ENCODE results near the gene BRSK1.
"Not testable (repeated sequence)": the region's sequence is repeated elsewhere in the genome, so short reads cannot be mapped to it uniquely, and the experiment has no call there.

The BRSK1 gene

DNA sequence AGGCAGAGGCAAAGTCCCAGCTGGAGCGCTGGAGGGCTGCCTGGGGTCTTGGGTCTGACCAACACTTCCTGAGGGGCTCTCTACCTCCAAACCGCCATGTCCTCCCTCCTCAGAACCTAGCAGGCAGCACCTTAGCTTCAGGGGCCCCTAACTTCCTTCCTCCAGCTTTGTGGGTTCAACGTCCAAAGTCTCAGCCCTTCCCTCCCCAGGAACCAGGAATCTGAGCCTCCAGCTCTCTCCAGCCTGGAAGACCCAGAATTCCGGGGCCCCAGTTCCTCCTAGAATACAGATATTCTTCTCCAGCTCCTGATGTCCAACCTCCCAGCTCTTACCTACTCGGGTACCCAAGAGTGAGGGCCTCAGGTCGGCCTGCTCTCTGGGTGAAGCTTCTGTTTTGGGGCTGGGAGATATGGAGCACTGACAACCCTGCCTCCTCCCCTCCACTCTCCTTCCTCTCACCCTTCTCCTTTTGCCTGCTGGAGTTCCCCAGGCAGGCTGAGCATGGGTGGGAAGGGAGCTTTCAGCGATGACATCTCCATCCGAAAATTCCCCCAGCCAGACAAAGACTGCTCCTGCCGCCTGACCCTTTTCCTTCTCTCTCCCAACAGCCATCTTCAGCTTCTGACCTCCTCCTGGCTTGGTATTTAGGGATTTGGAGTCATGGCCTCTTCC, 37.8 kb downstream of the BRSK1 start:
- Histone ChIP-seq H3K4me3 (ENCODE audit: low read depth, low read length) (no peak overlapping the region), H3K36me3 (ENCODE audit: control insufficient read depth, insufficient read depth, low read length) (no peaks in the 10 kb centered on the region), H3K9ac (ENCODE audit: low read length) (no peak overlapping the region), H3K9me3 (ENCODE audit: control insufficient read depth, insufficient read depth, low read depth, low read length) (no peaks in the 10 kb centered on the region), H3K27me3 (ENCODE audit: control insufficient read depth, insufficient read depth, low read length) (no peaks in the 10 kb centered on the region), H3K27ac (ENCODE audit: low read depth, low read length) (no peak overlapping the region), H3K4me1 (ENCODE audit: control insufficient read depth, insufficient read depth, low read length) (peaks cover 4% of the 10 kb centered on the region; the same call in 1 of the 2 replicates)

GRCh38 chr19:55322204-55322885, 38.5 kb downstream of the BRSK1 start:
- Histone ChIP-seq H3K4me3 (ENCODE audit: low read depth, low read length) (no peak overlapping the region), H3K9ac (ENCODE audit: low read length) (no peak overlapping the region), H3K9me3 (ENCODE audit: control insufficient read depth, insufficient read depth, low read depth, low read length) (no peaks in the 10 kb centered on the region), H3K4me1 (ENCODE audit: control insufficient read depth, insufficient read depth, low read length) (peaks cover 4% of the 10 kb centered on the region; the same call in 1 of the 2 replicates), H3K36me3 (ENCODE audit: control insufficient read depth, insufficient read depth, low read length) (no peaks in the 10 kb centered on the region), H3K27me3 (ENCODE audit: control insufficient read depth, insufficient read depth, low read length) (no peaks in the 10 kb centered on the region), H3K27ac (ENCODE audit: low read depth, low read length) (no peak overlapping the region)

- H3K36me3 ChIP-seq (ENCODE audit: control insufficient read depth, insufficient read depth, low read length), result no peaks in the 10 kb centered on the region
- H3K9ac ChIP-seq (ENCODE audit: low read length), result no peak overlapping the region
- H3K27ac ChIP-seq (ENCODE audit: low read depth, low read length), result no peak overlapping the region
- peaks cover 4% of the 10 kb centered on the region; the same call in 1 of the 2 replicates for H3K4me1 ChIP-seq (ENCODE audit: control insufficient read depth, insufficient read depth, low read length)
- no peak overlapping the region for H3K4me3 ChIP-seq (ENCODE audit: low read depth, low read length)
- H3K27me3 ChIP-seq (ENCODE audit: control insufficient read depth, insufficient read depth, low read length), result no peaks in the 10 kb centered on the region
- H3K9me3 ChIP-seq (ENCODE audit: control insufficient read depth, insufficient read depth, low read depth, low read length), result no peaks in the 10 kb centered on the region
Measured at GRCh38 chr19:55324662-55325061, 40.9 kb downstream of the BRSK1 start.

GRCh38 chr19:55325172-55325571, 41.4 kb downstream of the BRSK1 start, which contains the start of gene TMEM150B:
Gene TMEM150B (minus strand): TSS chr19:55325341. CDS start chr19:55321036, 4,305 bp downstream.
- Histone ChIP-seq H3K9me3 (ENCODE audit: control insufficient read depth, insufficient read depth, low read depth, low read length) (no peaks in the 10 kb centered on the region), H3K4me3 (ENCODE audit: low read depth, low read length) (no peak within 1 kb of the TSS), H3K27ac (ENCODE audit: low read depth, low read length) (no peak within 1 kb of the TSS), H3K27me3 (ENCODE audit: control insufficient read depth, insufficient read depth, low read length) (no peaks in the 10 kb centered on the region), H3K4me1 (ENCODE audit: control insufficient read depth, insufficient read depth, low read length) (no peaks in the 10 kb centered on the region), H3K36me3 (ENCODE audit: control insufficient read depth, insufficient read depth, low read length) (no peaks in the 10 kb centered on the region), H3K9ac (ENCODE audit: low read length) (no peak within 1 kb of the TSS)

DNA sequence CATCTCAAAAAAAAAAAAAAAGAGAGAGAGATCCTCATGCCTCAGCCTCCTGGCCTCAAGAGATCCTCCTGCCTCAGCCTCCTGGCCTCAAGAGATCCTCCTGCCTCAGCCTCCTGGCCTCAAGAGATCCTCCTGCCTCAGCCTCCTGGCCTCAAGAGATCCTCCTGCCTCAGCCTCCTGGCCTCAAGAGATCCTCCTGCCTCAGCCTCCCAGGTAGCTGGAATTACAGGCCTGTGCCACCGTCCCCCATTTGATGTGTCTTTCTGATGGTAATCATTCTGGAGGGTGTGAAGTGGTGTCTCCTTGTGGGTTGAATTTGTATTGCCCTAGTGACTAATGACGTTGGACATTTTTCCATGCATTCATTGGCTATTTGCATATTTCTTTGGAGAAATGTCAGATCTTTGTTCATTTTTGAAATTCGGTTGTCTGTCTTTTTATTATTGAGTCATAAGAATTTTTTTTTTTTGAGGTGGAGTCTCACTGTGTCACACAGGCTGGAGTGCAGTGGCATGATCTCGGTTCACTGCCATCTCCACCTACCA, 45.0 kb downstream of the BRSK1 start:
- not testable (repeated sequence) for H3K27ac ChIP-seq (ENCODE audit: low read depth, low read length); H3K9ac ChIP-seq (ENCODE audit: low read length); H3K36me3 ChIP-seq (ENCODE audit: control insufficient read depth, insufficient read depth, low read length); H3K4me1 ChIP-seq (ENCODE audit: control insufficient read depth, insufficient read depth, low read length); H3K4me3 ChIP-seq (ENCODE audit: low read depth, low read length); H3K27me3 ChIP-seq (ENCODE audit: control insufficient read depth, insufficient read depth, low read length); H3K9me3 ChIP-seq (ENCODE audit: control insufficient read depth, insufficient read depth, low read depth, low read length)

DNA sequence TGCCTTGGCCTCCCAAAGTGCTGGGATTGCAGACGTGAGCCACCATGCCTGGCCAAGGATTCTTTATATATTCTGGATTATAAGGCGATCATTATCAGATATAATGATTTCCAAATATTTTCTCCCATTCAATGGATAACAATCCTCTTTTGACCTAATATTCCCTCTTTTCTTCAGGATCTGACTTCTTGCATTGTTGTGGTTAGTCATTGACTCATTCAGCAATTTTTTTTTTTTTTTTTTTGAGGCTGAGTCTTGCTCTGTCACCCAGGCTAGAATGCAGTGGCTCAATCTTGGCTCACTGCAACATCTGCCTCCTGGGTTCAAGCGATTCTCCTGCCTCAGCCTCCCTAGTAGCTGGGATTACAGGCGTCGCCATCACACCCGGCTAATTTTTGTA, 46.0 kb downstream of the BRSK1 start:
- H3K9ac ChIP-seq (ENCODE audit: low read length); H3K4me3 ChIP-seq (ENCODE audit: low read depth, low read length); H3K9me3 ChIP-seq (ENCODE audit: control insufficient read depth, insufficient read depth, low read depth, low read length); H3K36me3 ChIP-seq (ENCODE audit: control insufficient read depth, insufficient read depth, low read length); H3K27me3 ChIP-seq (ENCODE audit: control insufficient read depth, insufficient read depth, low read length); H3K4me1 ChIP-seq (ENCODE audit: control insufficient read depth, insufficient read depth, low read length); H3K27ac ChIP-seq (ENCODE audit: low read depth, low read length): not testable (repeated sequence)

DNA sequence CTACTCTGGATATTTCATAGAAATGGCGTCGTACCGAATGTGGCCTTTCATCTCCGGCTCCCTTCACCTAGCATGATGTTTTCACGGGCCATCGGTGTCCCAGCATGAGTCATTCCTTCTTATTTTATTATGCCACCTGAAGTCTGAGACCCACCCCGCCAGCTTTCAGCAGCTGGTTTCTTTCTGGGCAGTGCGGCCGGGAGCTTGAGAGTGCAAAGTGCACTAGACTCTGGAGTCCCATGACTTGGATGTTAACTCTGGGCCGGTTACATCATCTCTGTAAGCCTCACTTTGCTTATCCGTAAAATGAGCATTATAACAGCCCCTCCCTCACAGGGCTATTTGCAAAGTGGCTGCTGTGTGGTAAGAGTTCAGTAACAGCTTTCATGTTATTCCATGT, 50.1 kb downstream of the BRSK1 start:
- Histone ChIP-seq H3K36me3 (ENCODE audit: control insufficient read depth, insufficient read depth, low read length) (no peaks in the 10 kb centered on the region), H3K9ac (ENCODE audit: low read length) (no peak overlapping the region), H3K4me1 (ENCODE audit: control insufficient read depth, insufficient read depth, low read length) (peaks cover 13% of the 10 kb centered on the region), H3K27me3 (ENCODE audit: control insufficient read depth, insufficient read depth, low read length) (no peaks in the 10 kb centered on the region), H3K27ac (ENCODE audit: low read depth, low read length) (no peak overlapping the region), H3K9me3 (ENCODE audit: control insufficient read depth, insufficient read depth, low read depth, low read length) (no peaks in the 10 kb centered on the region), H3K4me3 (ENCODE audit: low read depth, low read length) (no peak overlapping the region)

DNA sequence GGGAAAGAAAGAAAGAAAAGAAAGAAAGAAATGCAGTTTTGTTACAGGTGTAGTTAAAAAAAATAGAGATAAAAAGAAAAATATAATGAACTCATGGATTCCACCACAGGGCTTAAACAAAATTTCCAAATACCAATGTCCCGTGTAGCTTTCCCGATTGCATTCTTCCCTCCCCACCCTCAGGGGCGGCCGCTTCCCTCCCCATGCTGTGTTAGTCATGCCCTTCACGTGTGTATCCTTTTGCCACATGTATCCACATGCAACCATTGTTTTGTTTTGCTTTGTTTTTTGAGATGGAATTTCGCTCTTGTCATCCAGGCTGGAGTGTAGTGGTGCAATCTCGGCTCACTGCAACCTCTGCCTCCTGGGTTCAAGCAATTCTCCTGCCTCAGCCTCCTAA, 52.3 kb downstream of the BRSK1 start:
- Histone ChIP-seq H3K4me1 (ENCODE audit: control insufficient read depth, insufficient read depth, low read length) (peaks cover 14% of the 10 kb centered on the region), H3K27ac (ENCODE audit: low read depth, low read length) (no peak overlapping the region), H3K9ac (ENCODE audit: low read length) (no peak overlapping the region), H3K9me3 (ENCODE audit: control insufficient read depth, insufficient read depth, low read depth, low read length) (no peaks in the 10 kb centered on the region), H3K4me3 (ENCODE audit: low read depth, low read length) (no peak overlapping the region), H3K36me3 (ENCODE audit: control insufficient read depth, insufficient read depth, low read length) (no peaks in the 10 kb centered on the region), H3K27me3 (ENCODE audit: control insufficient read depth, insufficient read depth, low read length) (no peaks in the 10 kb centered on the region)

DNA sequence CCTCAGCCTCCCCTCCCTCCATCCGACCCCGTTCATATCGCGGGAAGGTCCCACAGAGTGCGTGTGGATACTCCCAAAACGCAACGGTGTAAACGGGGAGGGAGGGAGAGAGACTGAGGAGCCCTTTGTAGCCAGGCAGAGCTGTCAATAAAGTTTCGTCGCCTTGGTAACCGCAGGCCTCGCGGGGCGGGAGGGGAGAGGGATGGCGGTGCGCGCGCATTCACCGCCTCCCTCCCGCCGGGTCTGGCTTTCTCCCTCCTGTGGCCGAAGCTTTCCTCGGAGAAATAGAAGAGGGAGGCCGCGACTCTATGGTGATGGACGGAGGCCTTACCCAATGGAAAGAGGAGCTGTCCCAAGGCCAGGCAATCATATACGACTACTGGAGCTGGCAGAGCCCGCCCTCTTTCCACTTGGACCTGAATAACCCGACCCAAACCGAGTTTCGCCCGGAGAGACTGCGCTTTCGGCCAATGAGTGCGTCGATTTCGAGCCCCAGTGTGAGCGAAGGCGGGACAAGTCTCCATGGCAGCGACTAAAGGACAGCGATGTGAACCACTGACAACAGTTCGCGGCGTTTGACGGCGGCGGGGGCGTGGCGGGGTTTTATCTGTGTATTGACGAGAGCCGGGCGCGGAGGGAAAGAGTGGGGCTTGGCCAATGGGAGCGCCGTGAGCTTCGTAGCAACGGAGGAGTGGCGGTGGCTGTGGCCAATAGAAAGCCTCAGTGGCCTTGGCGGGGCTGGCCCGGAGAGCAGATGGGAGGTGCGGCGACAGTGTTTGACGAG, 55.5 kb downstream of the BRSK1 start, which contains the start of gene KMT5C:
KMT5C (plus strand) TSS at position 772 of the 784 bp plus-strand sequence. CDS start 2,061 bp downstream, outside the sequence.
- H3K9ac ChIP-seq (ENCODE audit: low read length), result peak within 1 kb of the TSS; percentile 91
- peaks cover 22% of the 10 kb centered on the region for H3K36me3 ChIP-seq (ENCODE audit: control insufficient read depth, insufficient read depth, low read length)
- H3K9me3 ChIP-seq (ENCODE audit: control insufficient read depth, insufficient read depth, low read depth, low read length), result no peaks in the 10 kb centered on the region
- peak within 1 kb of the TSS; percentile 94 for H3K27ac ChIP-seq (ENCODE audit: low read depth, low read length)
- H3K4me1 ChIP-seq (ENCODE audit: control insufficient read depth, insufficient read depth, low read length), result peaks cover 16% of the 10 kb centered on the region
- no peaks in the 10 kb centered on the region for H3K27me3 ChIP-seq (ENCODE audit: control insufficient read depth, insufficient read depth, low read length)
- peak within 1 kb of the TSS; percentile 97 for H3K4me3 ChIP-seq (ENCODE audit: low read depth, low read length)

DNA sequence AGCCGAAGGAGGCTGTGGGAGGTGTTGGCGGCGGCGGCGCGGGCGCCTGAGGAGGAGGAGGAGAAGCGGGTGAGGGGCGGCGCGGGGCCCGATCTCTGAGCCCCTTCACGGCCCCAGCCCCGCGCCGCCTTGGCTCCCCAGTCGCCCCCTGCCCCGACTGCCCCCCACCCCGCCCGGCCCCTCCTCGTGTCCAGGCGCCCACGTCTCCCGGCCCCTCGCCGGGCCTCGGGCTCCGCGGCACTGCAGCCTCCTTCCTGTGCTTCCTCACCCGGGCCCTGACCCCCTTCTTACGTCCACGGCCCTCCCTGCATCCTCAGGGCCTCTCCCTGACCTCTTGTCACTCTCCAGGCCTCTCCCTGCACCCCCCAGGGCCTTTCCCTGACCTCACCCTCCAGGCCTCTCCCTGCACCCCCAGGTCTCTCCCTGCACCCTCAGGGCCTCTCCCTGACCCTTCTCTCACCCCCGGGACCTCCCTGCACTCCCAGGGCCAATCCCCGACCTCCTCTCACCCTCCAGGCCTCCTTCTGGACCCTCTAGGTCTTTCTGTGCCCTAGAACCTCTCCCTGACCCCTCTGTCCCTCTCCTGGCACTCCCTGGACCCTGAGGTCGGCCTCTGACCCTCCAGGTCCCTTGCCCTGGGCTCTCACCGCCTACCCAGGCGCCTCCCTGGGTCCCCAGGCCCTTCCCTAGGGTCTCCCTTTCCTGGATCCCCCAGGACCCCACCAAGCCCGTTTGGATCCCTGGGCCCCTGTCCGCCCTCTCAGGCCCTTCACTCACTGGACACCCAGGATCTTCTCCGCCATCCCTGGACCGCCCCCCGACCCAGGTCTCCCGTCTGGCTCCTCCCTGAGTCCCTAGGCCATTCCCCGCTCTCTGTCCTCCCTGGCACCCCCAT, 56.3 kb downstream of the BRSK1 start:
- H3K27ac ChIP-seq (ENCODE audit: low read depth, low read length), result peak overlapping the region; percentile 78; the same call in 1 of the 2 replicates

More for the DNA sequence above, 56.3 kb downstream of the BRSK1 start:
- Histone ChIP-seq H3K27me3 (ENCODE audit: control insufficient read depth, insufficient read depth, low read length) (no peaks in the 10 kb centered on the region), H3K36me3 (ENCODE audit: control insufficient read depth, insufficient read depth, low read length) (peaks cover 30% of the 10 kb centered on the region), H3K4me3 (ENCODE audit: low read depth, low read length) (peak overlapping the region; percentile 97), H3K9me3 (ENCODE audit: control insufficient read depth, insufficient read depth, low read depth, low read length) (no peaks in the 10 kb centered on the region), H3K4me1 (ENCODE audit: control insufficient read depth, insufficient read depth, low read length) (peaks cover 16% of the 10 kb centered on the region), H3K9ac (ENCODE audit: low read length) (peak overlapping the region; percentile 79)
